ENCODE results near the gene OVAAL.

The OVAAL gene

GRCh38 chr1:180590889-180591288 is 32.1 kb downstream of the OVAAL start:
- TF ChIP-seq, protein P1, sequence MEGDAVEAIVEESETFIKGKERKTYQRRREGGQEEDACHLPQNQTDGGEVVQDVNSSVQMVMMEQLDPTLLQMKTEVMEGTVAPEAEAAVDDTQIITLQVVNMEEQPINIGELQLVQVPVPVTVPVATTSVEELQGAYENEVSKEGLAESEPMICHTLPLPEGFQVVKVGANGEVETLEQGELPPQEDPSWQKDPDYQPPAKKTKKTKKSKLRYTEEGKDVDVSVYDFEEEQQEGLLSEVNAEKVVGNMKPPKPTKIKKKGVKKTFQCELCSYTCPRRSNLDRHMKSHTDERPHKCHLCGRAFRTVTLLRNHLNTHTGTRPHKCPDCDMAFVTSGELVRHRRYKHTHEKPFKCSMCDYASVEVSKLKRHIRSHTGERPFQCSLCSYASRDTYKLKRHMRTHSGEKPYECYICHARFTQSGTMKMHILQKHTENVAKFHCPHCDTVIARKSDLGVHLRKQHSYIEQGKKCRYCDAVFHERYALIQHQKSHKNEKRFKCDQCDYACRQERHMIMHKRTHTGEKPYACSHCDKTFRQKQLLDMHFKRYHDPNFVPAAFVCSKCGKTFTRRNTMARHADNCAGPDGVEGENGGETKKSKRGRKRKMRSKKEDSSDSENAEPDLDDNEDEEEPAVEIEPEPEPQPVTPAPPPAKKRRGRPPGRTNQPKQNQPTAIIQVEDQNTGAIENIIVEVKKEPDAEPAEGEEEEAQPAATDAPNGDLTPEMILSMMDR (IDR thresholded peaks at IDR 0.05; ENCODE audit: insufficient read depth, low read depth, low read length, missing control alignments) = no peak
- DNase-seq (ENCODE audit: low read depth) = no peak
- H3K4me3 ChIP-seq (ENCODE audit: low read depth, low read length) = no peak overlapping the region

GRCh38 chr1:180593382-180593781 is 34.6 kb downstream of the OVAAL start:
- no peak for DNase-seq (ENCODE audit: low read depth)
- no peak overlapping the region for H3K4me3 ChIP-seq (ENCODE audit: low read depth, low read length)
- TF ChIP-seq, protein P1 (IDR thresholded peaks at IDR 0.05; ENCODE audit: insufficient read depth, low read depth, low read length, missing control alignments) = no peak

DNA sequence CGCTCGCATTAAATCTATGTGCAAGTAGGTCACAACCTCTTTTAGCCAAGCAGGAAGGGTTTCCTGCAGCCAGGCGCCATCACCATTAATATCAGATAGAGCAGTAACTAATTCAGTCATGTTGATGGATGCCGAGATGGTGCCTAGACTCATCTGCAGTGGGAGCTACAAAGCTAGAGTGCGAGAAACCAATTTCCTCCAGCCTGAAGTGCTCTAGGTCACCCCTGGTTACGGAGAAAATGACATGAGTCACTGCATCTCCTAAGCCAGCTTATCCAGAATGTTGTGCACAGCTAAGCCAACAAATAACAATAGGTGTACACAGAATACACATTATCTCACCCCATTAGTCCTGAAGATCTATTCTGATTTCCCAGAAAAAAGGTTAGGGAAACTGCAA is 36.0 kb downstream of the OVAAL start:
- no peak for DNase-seq (ENCODE audit: low read depth)
- no peak overlapping the region for H3K4me3 ChIP-seq (ENCODE audit: low read depth, low read length)
- TF ChIP-seq, protein P1 (IDR thresholded peaks at IDR 0.05; ENCODE audit: insufficient read depth, low read depth, low read length, missing control alignments) = no peak

- DNase-seq (ENCODE audit: low read depth) = no peak
- no peak overlapping the region for H3K4me3 ChIP-seq (ENCODE audit: low read depth, low read length)
- TF ChIP-seq, protein P1 (IDR thresholded peaks at IDR 0.05; ENCODE audit: insufficient read depth, low read depth, low read length, missing control alignments) = no peak
Observed at GRCh38 chr1:180595966-180596365, 37.2 kb downstream of the OVAAL start.

GRCh38 chr1:180597520-180597919 is 38.8 kb downstream of the OVAAL start:
- H3K4me3 ChIP-seq (ENCODE audit: low read depth, low read length) = no peak overlapping the region
- TF ChIP-seq, protein P1 (IDR thresholded peaks at IDR 0.05; ENCODE audit: insufficient read depth, low read depth, low read length, missing control alignments) = no peak
- DNase-seq (ENCODE audit: low read depth) = no peak

- no peak overlapping the region for H3K4me3 ChIP-seq (ENCODE audit: low read depth, low read length)
- no peak for DNase-seq (ENCODE audit: low read depth)
- TF ChIP-seq, protein P1 (IDR thresholded peaks at IDR 0.05; ENCODE audit: insufficient read depth, low read depth, low read length, missing control alignments) = no peak
Observed at GRCh38 chr1:180598333-180598974, 39.7 kb downstream of the OVAAL start.

GRCh38 chr1:180600343-180600742 is 41.6 kb downstream of the OVAAL start:
- DNase-seq (ENCODE audit: low read depth) = no peak
- TF ChIP-seq, protein P1 (IDR thresholded peaks at IDR 0.05; ENCODE audit: insufficient read depth, low read depth, low read length, missing control alignments) = no peak

More at GRCh38 chr1:180600343-180600742, 41.6 kb downstream of the OVAAL start:
- H3K4me3 ChIP-seq (ENCODE audit: low read depth, low read length) = no peak overlapping the region
